AG10803 (cell line): ENCODE measurements around the gene SPATA1.
"Not testable (repeated sequence)": the region's sequence is repeated elsewhere in the genome, so short reads cannot be mapped to it uniquely, and the experiment has no call there.

Experiments used
- DNase-seq: peaks from one replicate; pipeline ENCODE4 v3.0.0; 2010; ENCODE audit warnings: low read depth
- H3K4me3 ChIP-seq: 2 replicates; pipeline ENCODE4 v1.5.1; 2011; ENCODE audit warnings: mild to moderate bottlenecking, low read length, control low read depth
- CTCF ChIP-seq: conservative IDR thresholded peaks from 2 replicates; pipeline ENCODE4 v1.5.1; 2011; ENCODE audit warnings: mild to moderate bottlenecking, low read length, control low read depth, inconsistent platforms

Gene SPATA1

GRCh38 chr1:84585803-84586202, 79.6 kb downstream of the SPATA1 start:
- DNase-seq, result no peak
- H3K4me3 ChIP-seq, result no peak overlapping the region
- TF ChIP-seq CTCF, result no peak

GRCh38 chr1:84587099-84587498, 80.9 kb downstream of the SPATA1 start:
- no peak for TF ChIP-seq CTCF
- no peak for DNase-seq

GRCh38 chr1:84594959-84595358, 88.8 kb downstream of the SPATA1 start:
- DNase-seq, H3K4me3 ChIP-seq: not testable (repeated sequence)

More at GRCh38 chr1:84587099-84587498, 80.9 kb downstream of the SPATA1 start:
- H3K4me3 ChIP-seq, result no peak overlapping the region

GRCh38 chr1:84597011-84597410, 90.8 kb downstream of the SPATA1 start:
- DNase-seq, result no peak
- TF ChIP-seq CTCF, result no peak

GRCh38 chr1:84598418-84598817, 92.2 kb downstream of the SPATA1 start:
- DNase-seq, result no peak
- H3K4me3 ChIP-seq, result no peak overlapping the region
- no peak for TF ChIP-seq CTCF

More at GRCh38 chr1:84597011-84597410, 90.8 kb downstream of the SPATA1 start:
- no peak overlapping the region for H3K4me3 ChIP-seq

GRCh38 chr1:84598846-84599741, 92.9 kb downstream of the SPATA1 start:
- H3K4me3 ChIP-seq, result no peak overlapping the region
- TF ChIP-seq CTCF, result no peak

GRCh38 chr1:84600796-84601195, 94.6 kb downstream of the SPATA1 start:
- no peak overlapping the region for H3K4me3 ChIP-seq
- no peak for TF ChIP-seq CTCF

More at GRCh38 chr1:84598846-84599741, 92.9 kb downstream of the SPATA1 start:
- peak; percentile 59 for DNase-seq

More at GRCh38 chr1:84600796-84601195, 94.6 kb downstream of the SPATA1 start:
- DNase-seq, result no peak
